CD4-positive, CD25-positive, alpha-beta regulatory T cell (primary cell): ENCODE measurements around the gene SMCO4. TPM values are rescaled to one million over a fixed set of nuclear protein-coding genes. Genes with fewer than 3 reads are reported as not detected.

Experiments
- ATAC-seq, 2 donors: fragments of 150-1000 bp; cut with Tn5 transposase; one replicate each; pipeline ENCODE4 v1.10.0; 2021; ENCODE audit warnings: low read depth in 2 of 2, moderate number of reproducible peaks in 2 of 2, moderate library complexity in 1 of 2
- DNase-seq, 3 donors: peaks; one replicate each; pipeline versions ENCODE4 v3.0.0 to v3.0.0-alpha.2; 2012 to 2022; ENCODE audit warnings: mixed read lengths in 1 of 3
- H3K27ac ChIP-seq: one replicate; pipeline ENCODE4 v1.7.0; 2013; ENCODE audit warnings: mild to moderate bottlenecking, low read length; ENCODE audit not compliant: insufficient read depth, poor library complexity, severe bottlenecking
- H3K27me3 ChIP-seq: one replicate; pipeline ENCODE4 v1.7.0; 2013; ENCODE audit warnings: low read length; ENCODE audit not compliant: control insufficient read depth, insufficient read depth
- H3K36me3 ChIP-seq: one replicate; pipeline ENCODE4 v1.7.0; 2013; ENCODE audit warnings: mild to moderate bottlenecking, low read length, moderate library complexity; ENCODE audit not compliant: control insufficient read depth, insufficient read depth
- H3K4me1 ChIP-seq: 2 replicates; pipeline ENCODE4 v1.7.0; 2013; ENCODE audit warnings: mild to moderate bottlenecking, low read length; ENCODE audit not compliant: insufficient read depth, control insufficient read depth, poor library complexity, severe bottlenecking
- H3K4me3 ChIP-seq: one replicate; pipeline ENCODE4 v1.7.0; 2013; ENCODE audit warnings: low read depth, mild to moderate bottlenecking, low read length, moderate library complexity
- H3K9me3 ChIP-seq, 2 experiments: 1 replicate in 1 of 2; 2 replicates in 1 of 2; pipeline ENCODE4 v1.7.0; 2013; ENCODE audit warnings: low read length in 2 of 2, mild to moderate bottlenecking in 1 of 2, moderate library complexity in 1 of 2; ENCODE audit not compliant: control insufficient read depth in 2 of 2
- H3K27ac Mint-ChIP-seq, 3 donors: one replicate each; pipeline ENCODE4 v1.8.0; 2020 to 2022; ENCODE audit warnings: mild to moderate bottlenecking in 3 of 3, mixed read lengths in 3 of 3, moderate library complexity in 2 of 3
- H3K27me3 Mint-ChIP-seq: one replicate; pipeline ENCODE4 v1.8.0; 2022; ENCODE audit warnings: mild to moderate bottlenecking, mixed read lengths
- H3K36me3 Mint-ChIP-seq: one replicate; pipeline ENCODE4 v1.8.0; 2020; ENCODE audit warnings: mixed read lengths
- H3K4me1 Mint-ChIP-seq, 4 donors: one replicate each; pipeline ENCODE4 v1.8.0; 2020 to 2022; ENCODE audit warnings: mixed read lengths in 4 of 4, mild to moderate bottlenecking in 1 of 4
- H3K4me3 Mint-ChIP-seq, 4 donors: one replicate each; pipeline ENCODE4 v1.8.0; 2020 to 2022; ENCODE audit warnings: mild to moderate bottlenecking in 4 of 4, mixed read lengths in 4 of 4, moderate library complexity in 3 of 4
- H3K9me3 Mint-ChIP-seq, 7 donors: one replicate each; pipeline ENCODE4 v1.8.0; 2020 to 2022; ENCODE audit warnings: mixed read lengths in 7 of 7, mild to moderate bottlenecking in 3 of 7, moderate library complexity in 2 of 7
- polyA plus RNA-seq, 4 donors: library from polyadenylated mRNA; unstranded; fragments of 300-500 nt; fragmentation: Illumina TruSeq; gene quantifications; one replicate each; pipeline ENCODE4 v1.2.3, GENCODE V29; 2021
- total RNA-seq: library from RNA; stranded (reverse); gene quantifications from one replicate; pipeline ENCODE4 v1.2.3, GENCODE V29; 2022

Gene SMCO4
- total and polyA plus RNA-seq, 5 donors from 2014 or later, result 4.8 to 12.8 (median 5.0) TPM

DNA sequence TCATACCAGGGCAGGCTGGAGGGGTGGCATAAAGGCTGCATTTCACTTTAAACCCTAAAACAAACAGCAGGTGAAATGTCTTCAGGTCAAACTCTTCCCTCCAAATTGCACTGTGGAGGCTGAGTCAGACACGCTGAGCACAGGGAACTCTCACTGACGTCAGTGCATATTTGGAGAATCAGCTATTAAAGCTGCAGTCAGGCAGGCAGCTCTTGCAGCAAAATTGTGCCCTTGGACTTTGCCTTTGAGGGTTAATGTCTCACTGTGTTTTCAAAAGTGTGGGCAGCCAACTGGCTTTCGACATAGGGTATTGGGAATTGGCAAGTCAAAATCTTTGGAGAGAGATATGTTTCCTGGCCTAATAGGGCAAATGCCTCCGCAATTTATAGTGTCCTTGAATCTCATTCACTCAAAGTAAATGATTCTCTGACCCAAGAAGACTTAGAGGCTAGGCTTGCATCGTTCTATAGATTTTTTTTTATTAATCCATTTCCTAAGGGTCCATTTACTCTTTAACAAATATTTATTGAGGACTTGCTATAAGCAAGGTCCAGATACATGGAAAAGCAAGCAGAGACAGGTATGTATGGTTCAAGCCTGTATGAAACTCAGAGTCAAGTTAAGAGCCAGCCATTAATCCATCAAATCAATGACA, 27.7 kb upstream of the SMCO4 start:
- H3K4me1 ChIP-seq, result no peaks in the 10 kb centered on the region
- Mint-ChIP-seq H3K4me1 (no peaks in the 10 kb centered on the region), H3K4me3 (no peak overlapping the region), H3K27ac (no peak overlapping the region), H3K9me3 (peaks cover 0 to 6% (median 0%) of the 10 kb centered on the region in 7 donors), H3K27me3 (no peaks in the 10 kb centered on the region), H3K36me3 (no peaks in the 10 kb centered on the region)
- no peak for DNase-seq
- no peak overlapping the region for H3K4me3 ChIP-seq
- no peak for ATAC-seq
- no peaks in the 10 kb centered on the region for H3K36me3 ChIP-seq
- H3K9me3 ChIP-seq, result no peaks in the 10 kb centered on the region
- H3K27ac ChIP-seq, result no peak overlapping the region
- H3K27me3 ChIP-seq, result peaks cover 5% of the 10 kb centered on the region

DNA sequence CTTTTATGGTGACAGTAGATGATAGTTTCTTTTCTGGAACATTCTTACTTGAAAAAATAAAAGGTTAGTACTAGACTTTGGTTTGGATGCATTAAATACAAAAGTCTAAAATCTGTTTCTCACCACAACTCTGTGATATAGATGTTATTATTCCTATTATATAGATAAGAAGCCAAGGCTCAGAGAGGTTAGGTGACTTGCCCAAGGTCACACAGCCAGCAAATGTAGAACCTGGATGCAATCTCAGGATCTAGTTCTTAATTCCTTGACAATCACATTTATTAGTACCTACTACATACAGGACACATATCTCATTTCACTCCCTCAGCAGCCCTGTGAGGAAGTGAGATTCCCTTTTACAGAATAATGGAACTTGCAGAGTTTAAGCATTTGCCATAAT, 26.3 kb upstream of the SMCO4 start:
- Histone ChIP-seq H3K36me3 (no peaks in the 10 kb centered on the region), H3K27ac (no peak overlapping the region), H3K4me1 (no peaks in the 10 kb centered on the region), H3K27me3 (peaks cover 5% of the 10 kb centered on the region), H3K9me3 (no peaks in the 10 kb centered on the region), H3K4me3 (no peak overlapping the region)
- H3K4me3 Mint-ChIP-seq, result no peak overlapping the region
- ATAC-seq, result no peak
- no peak for DNase-seq
- peaks cover 0 to 2% (median 0%) of the 10 kb centered on the region in 7 donors for H3K9me3 Mint-ChIP-seq
- H3K36me3 Mint-ChIP-seq, result no peaks in the 10 kb centered on the region
- no peaks in the 10 kb centered on the region for H3K27me3 Mint-ChIP-seq
- no peaks in the 10 kb centered on the region for H3K4me1 Mint-ChIP-seq
- no peak overlapping the region for H3K27ac Mint-ChIP-seq

DNA sequence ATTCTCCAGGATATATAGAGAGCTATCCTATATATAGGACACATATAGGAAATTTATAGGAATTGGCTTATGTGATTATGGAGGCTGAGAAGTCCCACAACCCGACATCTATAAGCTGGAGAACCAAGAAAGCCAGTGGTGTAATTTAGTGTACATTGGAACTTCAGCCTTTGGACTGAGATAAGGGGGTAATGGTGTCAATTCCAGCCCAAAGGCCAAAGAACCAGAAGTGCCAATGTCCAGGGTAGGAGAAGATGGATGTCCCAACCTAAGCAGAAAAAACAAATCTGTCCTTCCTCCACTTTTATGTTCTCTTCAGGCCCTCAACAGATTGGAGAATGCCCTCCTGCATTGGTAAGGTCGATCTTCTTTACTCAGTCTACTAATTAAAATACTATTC, 25.5 kb upstream of the SMCO4 start:
- Histone ChIP-seq H3K27ac (no peak overlapping the region), H3K4me1 (no peaks in the 10 kb centered on the region), H3K36me3 (no peaks in the 10 kb centered on the region), H3K4me3 (no peak overlapping the region), H3K9me3 (no peaks in the 10 kb centered on the region), H3K27me3 (peaks cover 5% of the 10 kb centered on the region)
- H3K4me3 Mint-ChIP-seq, result no peak overlapping the region
- H3K27me3 Mint-ChIP-seq, result no peaks in the 10 kb centered on the region
- no peak overlapping the region for H3K27ac Mint-ChIP-seq
- DNase-seq (no peak), ATAC-seq (no peak)
- no peaks in the 10 kb centered on the region for H3K36me3 Mint-ChIP-seq
- H3K4me1 Mint-ChIP-seq, result no peaks in the 10 kb centered on the region
- H3K9me3 Mint-ChIP-seq, result peaks cover 0 to 3% (median 0%) of the 10 kb centered on the region in 7 donors

DNA sequence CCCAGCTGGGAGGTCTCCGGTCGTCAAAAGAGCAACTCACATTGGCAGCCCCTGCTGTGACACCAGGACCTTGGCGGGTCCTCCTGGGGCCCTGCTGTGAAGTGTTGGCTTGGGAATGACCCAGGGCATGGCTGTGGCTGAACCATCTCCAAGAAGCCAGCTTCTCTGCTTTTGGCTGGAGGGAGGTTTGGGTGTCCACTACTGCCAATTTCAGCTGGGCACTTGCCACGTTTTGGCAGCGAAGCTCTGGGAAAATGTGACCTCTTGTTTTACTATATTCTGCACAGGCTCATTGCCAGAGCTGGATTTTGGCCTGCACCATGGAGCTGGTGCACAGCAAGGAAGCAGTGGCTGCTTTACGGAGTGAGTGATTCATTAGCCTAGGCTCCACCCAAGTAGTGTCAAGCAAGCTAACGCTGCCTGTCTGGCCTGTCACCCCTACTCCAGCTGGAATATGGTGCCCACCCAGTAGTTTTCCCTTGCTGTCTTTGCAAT, 24.3 kb upstream of the SMCO4 start:
- H3K4me1 ChIP-seq, result no peaks in the 10 kb centered on the region
- peaks cover 5% of the 10 kb centered on the region for H3K27me3 ChIP-seq
- H3K27me3 Mint-ChIP-seq, result no peaks in the 10 kb centered on the region
- ATAC-seq (no peak), DNase-seq (no peak)
- H3K4me3 ChIP-seq, result no peak overlapping the region
- no peaks in the 10 kb centered on the region for H3K36me3 ChIP-seq
- H3K4me1 Mint-ChIP-seq, result no peaks in the 10 kb centered on the region
- no peak overlapping the region for H3K27ac ChIP-seq
- no peaks in the 10 kb centered on the region for H3K36me3 Mint-ChIP-seq
- peaks cover 0 to 3% (median 0%) of the 10 kb centered on the region in 7 donors for H3K9me3 Mint-ChIP-seq
- no peak overlapping the region for H3K27ac Mint-ChIP-seq
- H3K4me3 Mint-ChIP-seq, result no peak overlapping the region
- no peaks in the 10 kb centered on the region for H3K9me3 ChIP-seq

DNA sequence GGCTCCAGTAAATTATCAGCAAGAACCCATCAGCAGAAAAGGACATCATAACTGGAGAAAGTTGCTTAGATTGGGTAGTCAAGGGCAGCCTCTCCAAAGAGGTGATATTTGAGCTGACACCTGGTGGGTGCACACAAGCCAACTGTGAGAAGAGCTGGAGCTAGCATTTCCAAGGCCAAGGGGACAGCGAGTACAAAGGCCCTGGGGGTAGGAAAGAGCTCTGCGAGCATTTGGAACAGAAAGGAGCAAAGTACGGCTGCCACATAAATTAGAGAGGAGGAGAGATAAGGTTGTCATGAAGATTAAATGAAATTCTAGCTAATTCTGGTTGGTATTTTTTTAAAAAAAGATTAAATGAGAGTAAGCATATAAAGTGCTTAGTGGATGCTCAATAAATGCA, 21.7 kb upstream of the SMCO4 start:
- no peaks in the 10 kb centered on the region for H3K27me3 Mint-ChIP-seq
- peaks cover 0 to 3% (median 0%) of the 10 kb centered on the region in 4 donors for H3K4me1 Mint-ChIP-seq
- H3K27ac Mint-ChIP-seq, result no peak overlapping the region
- ATAC-seq, result no peak
- Histone ChIP-seq H3K4me1 (no peaks in the 10 kb centered on the region), H3K36me3 (no peaks in the 10 kb centered on the region), H3K9me3 (no peaks in the 10 kb centered on the region), H3K27me3 (peaks cover 3% of the 10 kb centered on the region), H3K27ac (no peak overlapping the region), H3K4me3 (no peak overlapping the region)
- H3K4me3 Mint-ChIP-seq, result no peak overlapping the region
- no peaks in the 10 kb centered on the region for H3K36me3 Mint-ChIP-seq
- no peak for DNase-seq
- peaks cover 0 to 3% (median 0%) of the 10 kb centered on the region in 7 donors for H3K9me3 Mint-ChIP-seq

DNA sequence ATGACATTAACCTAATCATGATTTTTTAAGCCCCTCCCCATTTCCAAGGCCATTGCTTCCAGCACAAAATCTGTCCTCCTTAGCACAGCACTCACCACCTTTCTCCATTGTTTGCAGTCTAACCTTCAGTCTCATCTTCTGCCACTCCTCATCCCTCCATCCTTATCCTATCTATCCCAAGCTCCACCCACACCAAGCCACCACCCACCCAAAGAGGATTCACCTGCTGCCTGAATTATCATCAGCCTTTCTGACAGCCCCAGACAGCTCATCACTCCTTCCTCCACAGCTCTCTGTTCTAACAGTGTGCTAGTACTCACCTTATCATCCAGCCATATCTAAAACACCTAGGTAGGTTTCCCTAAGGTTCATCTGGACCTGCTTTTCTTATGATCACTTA, 20.7 kb upstream of the SMCO4 start:
- no peaks in the 10 kb centered on the region for H3K27me3 Mint-ChIP-seq
- H3K4me1 Mint-ChIP-seq, result peaks cover 0 to 6% (median 0%) of the 10 kb centered on the region in 4 donors

DNA sequence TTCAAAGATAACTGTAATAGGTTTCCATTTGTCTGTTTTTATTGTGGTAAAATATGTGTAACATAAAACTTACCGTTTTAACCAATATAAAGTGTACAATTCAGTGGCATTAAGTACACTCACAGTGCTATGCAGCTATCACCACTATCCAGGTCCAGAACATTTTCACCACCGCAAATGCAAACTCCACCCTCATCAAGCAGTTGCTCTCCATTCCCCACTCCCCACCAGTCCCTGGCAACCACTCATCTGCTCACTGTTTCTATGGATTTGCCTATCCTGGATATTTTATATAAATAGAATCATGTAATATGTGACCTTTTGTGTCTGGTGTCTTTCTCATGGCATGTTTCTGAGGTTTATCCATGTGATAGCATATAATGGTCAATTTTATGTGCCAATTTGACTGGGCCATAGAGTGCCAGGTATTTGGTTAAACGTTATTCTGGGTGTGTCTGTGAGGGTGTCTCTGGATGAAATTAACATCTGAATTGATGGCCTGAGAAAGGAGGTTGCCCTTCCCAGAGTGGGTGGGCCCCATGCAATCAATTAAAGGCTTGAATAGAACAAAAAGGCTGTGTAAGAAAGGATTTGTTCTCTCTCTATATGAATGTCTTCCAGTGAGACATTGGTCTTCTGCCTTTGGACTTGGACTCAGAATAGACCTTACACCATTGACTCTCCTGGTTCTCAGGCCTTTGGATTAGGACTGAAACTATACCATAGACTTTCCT, 17.2 kb upstream of the SMCO4 start:
- H3K27ac Mint-ChIP-seq, result no peak overlapping the region
- no peak overlapping the region for H3K27ac ChIP-seq
- H3K4me1 ChIP-seq, result no peaks in the 10 kb centered on the region
- no peak overlapping the region for H3K4me3 Mint-ChIP-seq
- DNase-seq (no peak), ATAC-seq (no peak)
- H3K9me3 Mint-ChIP-seq, result peaks cover 0 to 3% (median 0%) of the 10 kb centered on the region in 7 donors
- peaks cover 4% of the 10 kb centered on the region for H3K27me3 Mint-ChIP-seq
- H3K36me3 ChIP-seq, result no peaks in the 10 kb centered on the region
- no peaks in the 10 kb centered on the region for H3K36me3 Mint-ChIP-seq
- H3K9me3 ChIP-seq, result no peaks in the 10 kb centered on the region
- H3K4me3 ChIP-seq, result no peak overlapping the region
- H3K27me3 ChIP-seq, result no peaks in the 10 kb centered on the region
- H3K4me1 Mint-ChIP-seq, result peaks cover 0 to 6% (median 0%) of the 10 kb centered on the region in 4 donors

More for the DNA sequence above, 20.7 kb upstream of the SMCO4 start:
- Histone ChIP-seq H3K4me1 (no peaks in the 10 kb centered on the region), H3K36me3 (no peaks in the 10 kb centered on the region), H3K27ac (no peak overlapping the region), H3K27me3 (peaks cover 3% of the 10 kb centered on the region), H3K4me3 (no peak overlapping the region), H3K9me3 (no peaks in the 10 kb centered on the region)
- Mint-ChIP-seq H3K4me3 (no peak overlapping the region), H3K27ac (peak overlapping the region in 1 of 3 donors; percentile 20), H3K36me3 (no peaks in the 10 kb centered on the region), H3K9me3 (peaks cover 0 to 1% (median 0%) of the 10 kb centered on the region in 7 donors)
- DNase-seq (no peak), ATAC-seq (no peak)
